GM23248 (cell line): ENCODE results near the gene SRGN. TPM values are rescaled to one million over a fixed set of nuclear protein-coding genes. Genes with fewer than 3 reads are reported as not detected.
"Not testable (repeated sequence)": the region's sequence is repeated elsewhere in the genome, so short reads cannot be mapped to it uniquely, and the experiment has no call there.

Experiments used
- DNase-seq: peaks from one replicate; pipeline ENCODE4 v3.0.0-alpha.2; 2015
- H2AFZ ChIP-seq: fragments of 200-600 bp; sonication (generic); 2 replicates; pipeline ENCODE4 v1.6.1; 2016; ENCODE audit warnings: antibody characterized with exemption
- H3F3A ChIP-seq: fragments of 200-600 bp; sonication (generic); 2 replicates; pipeline ENCODE4 v1.6.1; 2016; ENCODE audit warnings: mild to moderate bottlenecking, antibody characterized with exemption, mixed run types; ENCODE audit not compliant: insufficient read depth
- H3K27ac ChIP-seq: fragments of 200-600 bp; sonication (generic); 2 replicates; pipeline ENCODE4 v1.5.1; 2016; ENCODE audit warnings: mild to moderate bottlenecking
- H3K27me3 ChIP-seq: fragments of 200-600 bp; sonication (generic); replicated peaks from 2 replicates; pipeline ENCODE4 v1.6.1; 2016; ENCODE audit warnings: mild to moderate bottlenecking; ENCODE audit not compliant: insufficient read depth
- H3K36me3 ChIP-seq: fragments of 200-600 bp; sonication (generic); 2 replicates; pipeline ENCODE4 v1.6.1; 2016; ENCODE audit warnings: low read depth, mild to moderate bottlenecking
- H3K4me1 ChIP-seq: fragments of 200-600 bp; sonication (generic); 2 replicates; pipeline ENCODE4 v1.6.1; 2016; ENCODE audit warnings: mild to moderate bottlenecking; ENCODE audit not compliant: insufficient read depth
- H3K4me2 ChIP-seq: fragments of 200-600 bp; sonication (generic); one replicate; pipeline ENCODE4 v1.6.1; 2016; ENCODE audit warnings: mild to moderate bottlenecking; ENCODE audit not compliant: unreplicated experiment
- H3K4me3 ChIP-seq: fragments of 200-600 bp; sonication (generic); 2 replicates; pipeline ENCODE4 v1.5.1; 2016; ENCODE audit warnings: mild to moderate bottlenecking
- H3K79me2 ChIP-seq: fragments of 200-600 bp; sonication (generic); 2 replicates; pipeline ENCODE4 v1.6.1; 2016; ENCODE audit warnings: mild to moderate bottlenecking; ENCODE audit not compliant: insufficient read depth
- H3K9ac ChIP-seq: fragments of 200-600 bp; sonication (generic); 2 replicates; pipeline ENCODE4 v1.6.1; 2016; ENCODE audit warnings: mild to moderate bottlenecking
- H3K9me2 ChIP-seq: fragments of 200-600 bp; sonication (generic); 2 replicates; pipeline ENCODE4 v1.6.1; 2016; ENCODE audit warnings: mixed run types, mild to moderate bottlenecking, moderate library complexity; ENCODE audit not compliant: insufficient read depth
- H3K9me3 ChIP-seq: fragments of 200-600 bp; sonication (generic); one replicate; pipeline ENCODE4 v1.6.1; 2017; ENCODE audit warnings: low read depth
- H4K20me1 ChIP-seq: fragments of 200-600 bp; sonication (generic); 2 replicates; pipeline ENCODE4 v1.6.0; 2016; ENCODE audit not compliant: insufficient read depth
- EZH2 ChIP-seq: fragments of 200-600 bp; sonication (generic); IDR thresholded peaks from 2 replicates; pipeline ENCODE4 v1.6.1; 2018; ENCODE audit warnings: antibody characterized with exemption, mild to moderate bottlenecking; ENCODE audit not compliant: insufficient read depth, poor library complexity, severe bottlenecking
- EZH2phosphoT487 ChIP-seq: fragments of 200-600 bp; sonication (generic); IDR thresholded peaks from 2 replicates; pipeline ENCODE4 v1.6.1; 2018; ENCODE audit warnings: antibody characterized with exemption, moderate library complexity, mild to moderate bottlenecking, low read depth; ENCODE audit not compliant: insufficient read depth
- WGBS, 2 experiments: methylation state at CpG; one replicate each; pipeline ENCODE4 v1.1.6; 2015 to 2017; ENCODE audit warnings: low lambda C conversion rate in 2 of 2, low coverage in 1 of 2; ENCODE audit errors: missing lambda C conversion rate in 2 of 2; 5-methylcytosine and 5-hydroxymethylcytosine counted together
- in situ Hi-C: fragments of 300-500 bp; cut with MboI; formaldehyde crosslinking; loops from 2 replicates; pipeline ENCODE4 v1.15.0; 2020
- polyA plus RNA-seq: library from polyadenylated mRNA; unstranded; fragments of >200 nt; fragmentation: Nextera tagmentation; extraction: Ambion mirVana; gene quantifications from 2 replicates; pipeline ENCODE4 v1.2.1, GENCODE V29; 2016
- total RNA-seq: library from RNA; depleted of rRNA; stranded (reverse); fragments of >200 nt; shearing (Covaris generic); gene quantifications from 2 replicates; pipeline ENCODE4 v1.2.3, GENCODE V29; 2014

The SRGN gene
- total and polyA plus RNA-seq, 2 experiments from 2014 or later = 89.9 to 136 TPM

- Histone ChIP-seq H3K4me2 (no peak overlapping the region), H3K79me2 (peaks cover 100% of the 10 kb centered on the region), H3K9me2 (no peaks in the 10 kb centered on the region), H2AFZ (no peak overlapping the region), H3K9me3 (no peaks in the 10 kb centered on the region), H3K9ac (no peak overlapping the region), H4K20me1 (no peaks in the 10 kb centered on the region), H3K27me3 (no peaks in the 10 kb centered on the region), H3K27ac (no peak overlapping the region), H3K36me3 (peaks cover 6% of the 10 kb centered on the region; the same call in 1 of the 2 replicates), H3K4me1 (no peaks in the 10 kb centered on the region), H3F3A (no peaks in the 10 kb centered on the region), H3K4me3 (no peak overlapping the region)
- no peak for TF ChIP-seq EZH2phosphoT487
- no peak for TF ChIP-seq EZH2
- in situ Hi-C loops = no loop called here
- DNase-seq = no peak
- 79 to 86% methylated on average over 2 of the region's 2 CpGs for WGBS, 2 experiments
Observed at GRCh38 chr10:69139961-69140360, 52.1 kb downstream of the SRGN start.

- Histone ChIP-seq H4K20me1 (no peaks in the 10 kb centered on the region), H3K9me2 (no peaks in the 10 kb centered on the region), H3K4me3 (no peak overlapping the region), H3K4me1 (no peaks in the 10 kb centered on the region), H3K4me2 (no peak overlapping the region), H3K27me3 (no peaks in the 10 kb centered on the region), H3F3A (no peaks in the 10 kb centered on the region), H3K36me3 (0 out of 2 replicates have a peak, but pooled peaks cover 3% of the 10 kb centered on the region), H3K79me2 (peaks cover 100% of the 10 kb centered on the region), H3K27ac (no peak overlapping the region), H3K9me3 (no peaks in the 10 kb centered on the region), H3K9ac (no peak overlapping the region), H2AFZ (no peak overlapping the region)
- WGBS, 2 experiments = 56 to 68% methylated on average over 1 of the region's 1 CpG
- in situ Hi-C loops = no loop called here
- no peak for DNase-seq
- no peak for TF ChIP-seq EZH2phosphoT487
- no peak for TF ChIP-seq EZH2
Observed at GRCh38 chr10:69141304-69141703, 53.4 kb downstream of the SRGN start.

GRCh38 chr10:69142074-69142473, 54.2 kb downstream of the SRGN start:
- not testable (repeated sequence) for H3K4me3 ChIP-seq

GRCh38 chr10:69142983-69143382, 55.1 kb downstream of the SRGN start:
- Histone ChIP-seq H3F3A (no peaks in the 10 kb centered on the region), H3K9me2 (no peaks in the 10 kb centered on the region), H2AFZ (no peak overlapping the region), H3K4me2 (no peak overlapping the region), H3K4me3 (no peak overlapping the region), H3K27ac (no peak overlapping the region), H3K9me3 (no peaks in the 10 kb centered on the region), H3K4me1 (0 out of 2 replicates have a peak, but pooled peaks cover 5% of the 10 kb centered on the region), H3K79me2 (peaks cover 100% of the 10 kb centered on the region), H3K36me3 (no peaks in the 10 kb centered on the region), H3K9ac (no peak overlapping the region), H4K20me1 (no peaks in the 10 kb centered on the region; the same call in 1 of the 2 replicates), H3K27me3 (no peaks in the 10 kb centered on the region)
- in situ Hi-C loops = no loop called here
- no peak for TF ChIP-seq EZH2
- no peak for TF ChIP-seq EZH2phosphoT487
- DNase-seq = no peak
- WGBS, 2 experiments = 77 to 84% methylated on average over 3 of the region's 3 CpGs

More at GRCh38 chr10:69142074-69142473, 54.2 kb downstream of the SRGN start:
- H3K27ac ChIP-seq, H4K20me1 ChIP-seq, in situ Hi-C loops, H2AFZ ChIP-seq, H3K36me3 ChIP-seq, H3K9me3 ChIP-seq, H3K27me3 ChIP-seq, DNase-seq, H3K4me1 ChIP-seq, H3F3A ChIP-seq, H3K9ac ChIP-seq, H3K4me2 ChIP-seq, H3K9me2 ChIP-seq: not testable (repeated sequence)
- H3K79me2 ChIP-seq = peaks cover 100% of the 10 kb centered on the region
- WGBS, 2 experiments = 100% methylated on average over 2 to 3 of the region's 3 CpGs

- H3K4me2 ChIP-seq = no peak overlapping the region
- H3K27me3 ChIP-seq = no peaks in the 10 kb centered on the region
- H3K9ac ChIP-seq = no peak overlapping the region
- WGBS, 2 experiments = 94 to 100% methylated on average over 1 of the region's 1 CpG
- H3K9me2 ChIP-seq = no peaks in the 10 kb centered on the region
- DNase-seq = no peak
- H3K27ac ChIP-seq = no peak overlapping the region
- no peaks in the 10 kb centered on the region; the same call in 1 of the 2 replicates for H4K20me1 ChIP-seq
- no peak overlapping the region for H3K4me3 ChIP-seq
- in situ Hi-C loops = no loop called here
- H2AFZ ChIP-seq = no peak overlapping the region
- TF ChIP-seq EZH2phosphoT487 (no peak), EZH2 (no peak)
- H3K79me2 ChIP-seq = peaks cover 100% of the 10 kb centered on the region
- no peaks in the 10 kb centered on the region for H3F3A ChIP-seq
- 0 out of 2 replicates have a peak, but pooled peaks cover 5% of the 10 kb centered on the region for H3K4me1 ChIP-seq
- H3K36me3 ChIP-seq = no peaks in the 10 kb centered on the region
- H3K9me3 ChIP-seq = no peaks in the 10 kb centered on the region
Observed at GRCh38 chr10:69145329-69145728, 57.4 kb downstream of the SRGN start.
